Choroid plexus epithelial cell (primary cell): ENCODE results near the gene FBXL14.
A peak's percentile ranks its signal among the peaks of the same experiment; 100 is the strongest.

Experiments
- DNase-seq: peaks from one replicate; pipeline ENCODE4 v3.0.0-alpha.2; 2010; ENCODE audit warnings: low read depth
- H3K4me3 ChIP-seq: 2 replicates; pipeline ENCODE4 v1.5.1; 2011; ENCODE audit warnings: low read depth, mild to moderate bottlenecking, control low read depth, low read length, moderate library complexity
- CTCF ChIP-seq: conservative IDR thresholded peaks from 2 replicates; pipeline ENCODE4 v1.5.1; 2011; ENCODE audit warnings: low read depth, mild to moderate bottlenecking, control low read depth, inconsistent platforms, low read length, moderate library complexity

Gene FBXL14

GRCh38 chr12:1579651-1580435 lies 14.5 kb downstream of the FBXL14 start:
- TF ChIP-seq CTCF, result no peak

GRCh38 chr12:1576410-1577241 lies 17.8 kb downstream of the FBXL14 start:
- peak; percentile 39 for TF ChIP-seq CTCF
- peak overlapping the region; percentile 30 for H3K4me3 ChIP-seq
- peak; percentile 70 for DNase-seq

More at GRCh38 chr12:1579651-1580435, 14.5 kb downstream of the FBXL14 start:
- H3K4me3 ChIP-seq, result no peak overlapping the region
- peak; percentile 19 for DNase-seq

- DNase-seq, result peak; percentile 69
These were observed 18.7 kb downstream of the FBXL14 start for GRCh38 chr12:1575408-1576401.

GRCh38 chr12:1574865-1575259 lies 19.5 kb downstream of the FBXL14 start:
- no peak overlapping the region for H3K4me3 ChIP-seq
- no peak for TF ChIP-seq CTCF
- DNase-seq, result peak; percentile 31

More at GRCh38 chr12:1575408-1576401, 18.7 kb downstream of the FBXL14 start:
- TF ChIP-seq CTCF, result no peak
- H3K4me3 ChIP-seq, result peak overlapping the region; percentile 30

- DNase-seq, result peak; percentile 27
- TF ChIP-seq CTCF, result no peak
- H3K4me3 ChIP-seq, result no peak overlapping the region
These were observed 20.2 kb downstream of the FBXL14 start for GRCh38 chr12:1573960-1574864.

GRCh38 chr12:1572731-1573130 lies 21.6 kb downstream of the FBXL14 start:
- TF ChIP-seq CTCF, result no peak
- DNase-seq, result no peak

More at GRCh38 chr12:1572731-1573130, 21.6 kb downstream of the FBXL14 start:
- H3K4me3 ChIP-seq, result no peak overlapping the region
